GM13976 (cell line): ENCODE results near the gene TIMP4.
A peak's percentile ranks its signal among the peaks of the same experiment; 100 is the strongest.

Experiments used
- DNase-seq: peaks from one replicate; pipeline ENCODE4 v3.0.0; 2012; ENCODE audit warnings: low spot score
- CTCF ChIP-seq: IDR thresholded peaks from 2 replicates; pipeline ENCODE4 v1.5.1; 2012; ENCODE audit warnings: borderline replicate concordance, mild to moderate bottlenecking; ENCODE audit not compliant: insufficient read depth; ENCODE audit errors: extremely low read depth, missing control alignments, control extremely low read depth
- in situ Hi-C: fragments of 300-500 bp; cut with MboI; formaldehyde crosslinking; loops from one replicate; pipeline ENCODE4 v1.12.0; 2022; ENCODE audit warnings: low sequenced_read_pairs, mixed read lengths, inconsistent platforms; ENCODE audit not compliant: unreplicated experiment

TIMP4 gene

GRCh38 chr3:12194669-12195161 is 36.0 kb upstream of the TIMP4 start:
- TF ChIP-seq CTCF = peak; percentile 81
- in situ Hi-C loops = no loop called here
- DNase-seq = peak; percentile 49

DNA sequence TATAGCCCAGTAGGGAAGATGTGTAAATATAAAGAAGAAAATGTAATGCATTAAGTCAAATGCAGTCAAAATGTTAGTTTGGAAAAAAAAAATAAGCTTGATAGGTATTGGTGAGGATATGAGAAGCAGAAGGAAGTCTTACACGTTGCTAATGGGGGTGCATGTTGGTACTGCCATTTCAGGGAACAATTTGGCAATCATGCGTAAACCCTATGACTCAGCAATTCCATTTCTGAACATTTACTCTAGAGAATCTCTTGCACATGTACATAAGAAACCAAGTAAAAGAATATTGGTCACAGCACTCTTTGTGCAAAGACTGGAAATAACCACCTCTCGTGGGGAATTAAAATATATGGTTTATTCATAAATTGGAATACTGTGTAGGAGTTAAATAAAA is 35.5 kb upstream of the TIMP4 start:
- in situ Hi-C loops = no loop called here
- no peak for DNase-seq
- TF ChIP-seq CTCF = no peak

DNA sequence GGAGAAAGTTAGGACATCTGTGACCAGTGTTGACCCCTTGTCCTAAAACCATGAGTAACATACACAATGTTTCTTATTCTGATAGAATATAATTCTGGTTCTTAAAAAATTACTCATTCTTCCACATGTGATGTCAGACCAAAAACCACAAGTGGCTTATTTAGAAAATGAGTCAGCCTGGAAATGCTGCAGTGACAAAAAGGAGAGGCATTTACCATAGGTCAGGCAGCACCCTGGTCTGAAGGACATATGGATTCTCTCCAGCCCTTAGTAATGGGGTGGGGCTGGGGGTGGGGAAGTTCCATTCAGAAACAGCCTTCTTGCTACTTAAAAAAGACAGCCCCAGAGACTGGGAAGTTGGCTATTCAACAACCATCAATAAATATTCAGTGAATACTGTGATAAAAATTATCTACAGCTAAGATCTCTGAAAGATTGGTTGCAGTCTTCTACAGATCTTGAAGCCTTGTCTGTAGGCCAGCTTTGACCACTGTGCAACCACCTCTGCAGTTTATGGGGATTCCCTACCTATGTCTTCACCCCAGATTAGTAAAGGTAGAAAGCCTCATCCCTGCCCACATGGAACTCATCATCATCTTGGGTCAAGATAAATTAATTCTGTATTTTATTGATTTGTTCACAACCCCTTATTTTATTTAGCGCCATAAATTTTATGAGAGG is 34.9 kb upstream of the TIMP4 start:
- in situ Hi-C loops = no loop called here
- TF ChIP-seq CTCF = no peak
- DNase-seq = peak; percentile 52

GRCh38 chr3:12192655-12193484 is 34.2 kb upstream of the TIMP4 start:
- no peak for TF ChIP-seq CTCF
- in situ Hi-C loops = no loop called here

DNA sequence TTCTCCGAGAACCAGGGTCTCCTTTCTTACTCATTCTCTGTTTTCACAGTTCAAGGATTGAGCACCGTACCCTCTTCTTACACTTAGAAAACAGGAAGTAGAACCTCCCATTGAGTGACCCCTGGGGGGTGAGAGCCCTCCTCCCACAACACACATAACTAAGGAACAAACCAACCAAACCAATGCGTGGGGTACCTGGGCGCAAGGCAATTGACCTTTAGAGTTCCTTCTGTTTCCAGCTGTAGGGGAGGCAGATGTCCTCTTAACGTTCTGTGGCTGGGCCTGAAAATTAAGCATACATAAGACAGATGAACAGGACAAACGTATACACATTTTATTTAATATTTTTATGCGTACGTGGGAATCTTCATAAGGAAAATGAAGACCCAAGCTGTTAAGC is 33.5 kb upstream of the TIMP4 start:
- no peak for DNase-seq
- no peak for TF ChIP-seq CTCF
- in situ Hi-C loops = no loop called here

More at GRCh38 chr3:12192655-12193484, 34.2 kb upstream of the TIMP4 start:
- no peak for DNase-seq

GRCh38 chr3:12191559-12191958 is 32.8 kb upstream of the TIMP4 start:
- no peak for TF ChIP-seq CTCF
- in situ Hi-C loops = no loop called here
- DNase-seq = no peak
